KOPT-K1 (cell line): ENCODE results near the gene PRPF19.
A peak's percentile ranks its signal among the peaks of the same experiment; 100 is the strongest.

Experiments used
- H3K27ac ChIP-seq: fragments of 200-600 bp; sonication (generic); 2 replicates; pipeline ENCODE4 v1.5.1; 2016; ENCODE audit warnings: antibody characterized with exemption, mild to moderate bottlenecking, low read depth, low read length; ENCODE audit not compliant: poor library complexity, severe bottlenecking
- H3K36me3 ChIP-seq: fragments of 200-600 bp; sonication (generic); 2 replicates; pipeline ENCODE4 v1.5.1; 2017; ENCODE audit warnings: antibody characterized with exemption, mild to moderate bottlenecking, low read length, moderate library complexity; ENCODE audit not compliant: insufficient read depth
- H3K9me3 ChIP-seq: fragments of 200-600 bp; sonication (generic); 2 replicates; pipeline ENCODE4 v1.5.1; 2017; ENCODE audit warnings: antibody characterized with exemption, low read length, mild to moderate bottlenecking; ENCODE audit not compliant: insufficient read depth, poor library complexity, severe bottlenecking

Gene PRPF19

GRCh38 chr11:60871378-60872061, 34.9 kb downstream of the PRPF19 start:
- peak overlapping the region; percentile 81 for H3K27ac ChIP-seq
- H3K9me3 ChIP-seq = no peaks in the 10 kb centered on the region
- H3K36me3 ChIP-seq = no peaks in the 10 kb centered on the region

- Histone ChIP-seq H3K9me3 (no peaks in the 10 kb centered on the region), H3K36me3 (no peaks in the 10 kb centered on the region), H3K27ac (peak overlapping the region; percentile 81)
These were observed 35.5 kb downstream of the PRPF19 start for GRCh38 chr11:60870733-60871377.

GRCh38 chr11:60870276-60870675, 36.1 kb downstream of the PRPF19 start:
- Histone ChIP-seq H3K36me3 (no peaks in the 10 kb centered on the region), H3K27ac (peak overlapping the region; percentile 81), H3K9me3 (no peaks in the 10 kb centered on the region)

GRCh38 chr11:60869451-60869825, 36.9 kb downstream of the PRPF19 start:
- no peaks in the 10 kb centered on the region for H3K9me3 ChIP-seq
- H3K36me3 ChIP-seq = no peaks in the 10 kb centered on the region
- no peak overlapping the region for H3K27ac ChIP-seq

- no peak overlapping the region for H3K27ac ChIP-seq
- H3K9me3 ChIP-seq = no peaks in the 10 kb centered on the region
- H3K36me3 ChIP-seq = no peaks in the 10 kb centered on the region
These were observed 37.5 kb downstream of the PRPF19 start for GRCh38 chr11:60868682-60869450.

GRCh38 chr11:60867871-60868681, 38.3 kb downstream of the PRPF19 start:
- H3K9me3 ChIP-seq = no peaks in the 10 kb centered on the region
- H3K27ac ChIP-seq = no peak overlapping the region
- no peaks in the 10 kb centered on the region for H3K36me3 ChIP-seq

GRCh38 chr11:60866911-60867870, 39.2 kb downstream of the PRPF19 start, which contains the start of gene ZP1:
TSS of gene ZP1 (plus strand) at chr11:60867542. CDS start at chr11:60867562, 20 bp downstream.
- Histone ChIP-seq H3K36me3 (no peaks in the 10 kb centered on the region), H3K9me3 (no peaks in the 10 kb centered on the region), H3K27ac (no peak within 1 kb of the TSS)

- Histone ChIP-seq H3K27ac (peak overlapping the region; percentile 13), H3K9me3 (no peaks in the 10 kb centered on the region), H3K36me3 (no peaks in the 10 kb centered on the region)
These were observed 41.4 kb downstream of the PRPF19 start for GRCh38 chr11:60864856-60865513.

- Histone ChIP-seq H3K9me3 (no peaks in the 10 kb centered on the region), H3K27ac (no peak overlapping the region), H3K36me3 (no peaks in the 10 kb centered on the region)
These were observed 42.5 kb downstream of the PRPF19 start for GRCh38 chr11:60863550-60864521.

- H3K9me3 ChIP-seq = no peaks in the 10 kb centered on the region
- H3K36me3 ChIP-seq = no peaks in the 10 kb centered on the region
- no peak overlapping the region for H3K27ac ChIP-seq
These were observed 44.2 kb downstream of the PRPF19 start for GRCh38 chr11:60862171-60862570.

- H3K36me3 ChIP-seq = no peaks in the 10 kb centered on the region
- H3K9me3 ChIP-seq = no peaks in the 10 kb centered on the region
- H3K27ac ChIP-seq = no peak overlapping the region
These were observed 45.4 kb downstream of the PRPF19 start for GRCh38 chr11:60860943-60861342.

- Histone ChIP-seq H3K36me3 (no peaks in the 10 kb centered on the region), H3K9me3 (no peaks in the 10 kb centered on the region), H3K27ac (peak overlapping the region; percentile 3)
These were observed 46.7 kb downstream of the PRPF19 start for GRCh38 chr11:60859616-60860250.
